CD4-positive, alpha-beta T cell treated with Interferon alpha-2 for 1 hour (primary cell): ENCODE results near the gene RHBG.

Source experiments
- DNase-seq, 2 donors: peaks; one replicate each; pipeline ENCODE4 v3.0.0-alpha.2; 2020 to 2022

The RHBG gene

GRCh38 chr1:156428746-156429288, 59.8 kb downstream of the RHBG start:
- no peak for DNase-seq

GRCh38 chr1:156429313-156430060, 60.5 kb downstream of the RHBG start:
- no peak for DNase-seq

DNA sequence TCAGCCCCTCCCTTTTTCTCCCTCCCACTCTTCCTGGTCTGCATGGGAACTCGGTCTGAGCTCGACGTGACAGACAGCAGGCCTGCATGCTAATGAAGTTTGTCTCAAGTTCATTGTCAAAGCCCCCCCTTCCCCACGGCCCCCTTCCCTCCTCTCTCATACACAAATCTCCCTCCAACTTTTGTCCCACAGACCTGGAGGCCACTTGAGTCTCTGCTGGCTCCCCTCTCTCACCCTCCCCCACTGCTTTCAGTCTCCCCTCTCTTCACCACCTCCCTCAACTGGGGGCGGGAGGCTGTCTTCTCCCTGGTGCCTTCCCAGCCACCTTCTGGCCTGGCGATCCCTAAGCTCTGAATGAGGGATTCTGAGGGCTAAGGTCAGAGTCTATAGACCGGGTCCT, 61.3 kb downstream of the RHBG start:
- DNase-seq, result no peak

DNA sequence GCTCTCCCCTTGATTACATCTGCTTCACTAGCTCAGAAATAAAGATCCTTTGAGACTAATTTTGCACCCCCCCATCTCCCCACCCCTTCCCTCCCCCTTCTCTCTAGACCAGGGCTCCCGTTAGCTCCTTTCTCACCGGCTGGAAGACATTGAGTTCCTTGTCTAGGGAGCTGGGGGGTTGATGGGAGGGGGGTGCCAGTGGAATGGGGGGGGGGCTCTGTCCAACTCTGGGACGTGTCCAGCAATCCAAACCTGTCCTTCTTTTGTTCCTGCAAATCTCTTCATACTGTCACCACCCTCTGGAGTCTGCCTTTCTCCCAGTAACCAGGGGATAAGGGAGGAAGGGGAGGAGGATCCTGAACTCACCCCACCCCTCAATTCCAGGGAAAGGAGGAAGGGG, 61.9 kb downstream of the RHBG start:
- no peak for DNase-seq

DNA sequence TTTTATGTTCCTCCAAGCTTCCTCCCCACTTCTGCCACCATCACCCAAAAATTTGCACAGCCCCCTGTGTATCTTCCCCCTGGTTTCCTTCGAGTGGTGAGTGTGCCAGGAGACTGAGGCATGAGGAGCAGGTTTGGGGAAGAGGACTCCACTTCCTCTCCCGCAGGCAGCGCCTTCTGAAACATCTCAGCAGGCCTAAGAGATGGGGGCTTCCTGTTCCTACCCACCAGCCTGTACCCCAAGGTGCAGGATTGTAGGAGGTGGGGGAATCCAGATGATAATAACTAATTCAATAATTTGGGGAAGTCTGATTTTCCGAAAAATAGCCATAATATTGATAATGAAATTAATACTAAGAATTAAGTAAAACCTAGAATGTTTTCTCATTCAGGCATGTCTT, 62.4 kb downstream of the RHBG start:
- no peak for DNase-seq

DNA sequence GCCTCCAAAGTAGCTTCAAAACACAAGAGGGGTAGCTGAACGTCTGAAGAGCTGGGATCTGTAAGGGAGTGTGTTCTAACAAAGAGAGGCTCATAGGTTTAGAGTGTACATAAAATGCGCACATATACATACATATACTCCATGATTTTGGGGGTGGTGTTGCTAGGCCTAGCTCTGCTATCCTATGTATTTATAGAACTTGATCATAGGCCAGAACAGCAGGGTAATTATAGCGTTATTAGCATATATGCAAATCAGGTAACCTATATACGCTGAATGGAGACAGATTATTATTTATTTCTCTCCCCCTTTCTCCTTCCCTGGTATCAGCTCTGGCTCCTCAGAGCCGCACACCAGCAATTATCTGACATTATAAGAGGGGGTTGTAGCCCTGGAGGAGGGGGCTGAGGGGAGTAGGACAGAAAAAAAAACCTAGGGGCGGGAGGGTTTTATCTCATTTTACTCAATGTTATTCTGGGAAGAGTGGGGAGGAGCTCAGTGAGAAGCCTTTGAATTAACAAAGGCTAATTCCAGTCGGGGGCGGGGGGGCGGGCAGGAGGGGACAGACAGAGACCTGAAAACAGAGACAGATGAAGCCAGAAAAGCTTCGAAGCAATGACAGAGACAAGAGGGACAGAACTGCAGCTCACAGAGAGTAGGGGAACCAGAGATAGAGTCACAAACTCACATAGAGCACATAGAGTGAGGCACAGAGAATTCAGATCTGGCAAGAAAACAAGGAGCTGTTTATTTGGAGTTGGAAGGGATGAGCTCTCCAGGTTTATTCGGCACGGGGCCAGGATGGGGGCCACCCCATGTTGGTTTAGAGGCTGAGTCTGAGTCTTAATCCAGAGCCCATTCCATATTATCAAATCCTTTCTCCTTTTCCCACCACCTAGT, 63.0 kb downstream of the RHBG start:
- DNase-seq, result no peak

- no peak for DNase-seq
Measured at GRCh38 chr1:156432669-156433018, 63.6 kb downstream of the RHBG start.

DNA sequence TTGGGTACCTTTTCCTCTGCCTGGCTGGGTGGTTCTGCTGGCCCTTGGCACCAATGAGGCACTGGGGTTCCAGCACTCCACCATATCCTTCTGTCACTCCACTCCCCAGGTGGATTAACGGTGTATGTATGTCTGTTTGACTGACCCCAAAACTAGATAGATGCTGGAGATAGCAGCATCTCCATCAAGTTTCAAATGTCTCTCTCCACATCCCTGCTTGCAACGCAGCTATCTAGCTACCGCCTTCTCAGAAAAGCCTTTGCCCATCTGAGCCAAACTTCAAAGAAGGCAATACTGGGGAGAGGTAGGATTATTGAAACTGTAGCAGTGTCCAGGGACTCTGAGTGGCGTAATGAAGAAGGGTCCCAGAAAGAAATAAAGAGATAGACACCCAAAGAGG, 64.0 kb downstream of the RHBG start:
- no peak for DNase-seq

DNA sequence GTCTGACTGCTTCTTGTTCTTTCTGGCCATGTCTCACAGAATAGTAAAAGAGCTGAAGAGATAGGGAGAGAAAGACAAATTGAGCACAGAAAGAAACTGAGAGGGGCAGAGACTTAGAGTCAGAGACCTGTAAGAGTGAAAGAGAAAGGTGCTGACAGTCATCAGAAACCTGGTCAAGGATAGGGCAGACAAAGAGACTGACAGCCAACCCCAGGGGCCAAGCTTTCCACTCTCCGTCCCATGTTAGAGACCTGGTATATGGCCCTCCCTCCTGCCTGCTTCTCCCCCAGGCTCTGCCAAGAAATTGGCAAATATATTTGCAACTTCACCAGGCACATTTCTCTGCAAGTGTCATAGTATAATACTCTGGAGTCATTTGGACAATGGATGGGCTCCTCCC, 64.6 kb downstream of the RHBG start:
- DNase-seq, result no peak
